ENCODE results near the gene CENPQ. TPM values are rescaled to one million over a fixed set of nuclear protein-coding genes. Genes with fewer than 3 reads are reported as not detected.

CENPQ gene
- total and polyA plus RNA-seq, 2 experiments from 2014 or later, result 20.2 to 41.5 TPM

GRCh38 chr6:49531774-49532569, 68.8 kb downstream of the CENPQ start:
- Histone ChIP-seq H3K4me2 (no peak overlapping the region), H2AFZ (peak overlapping the region; percentile 1; the same call in 1 of the 2 replicates), H3K27me3 (ENCODE audit: insufficient read depth) (no peaks in the 10 kb centered on the region), H3K9me2 (ENCODE audit: insufficient read depth) (no peaks in the 10 kb centered on the region), H3K36me3 (ENCODE audit: insufficient read depth) (no peaks in the 10 kb centered on the region), H3K4me1 (ENCODE audit: insufficient read depth) (peaks cover 6% of the 10 kb centered on the region), H3F3A (replicated peaks; ENCODE audit: low read depth) (no peaks in the 10 kb centered on the region), H3K79me2 (replicated peaks; ENCODE audit: insufficient read depth) (no peaks in the 10 kb centered on the region), H4K20me1 (replicated peaks; ENCODE audit: insufficient read depth) (no peaks in the 10 kb centered on the region), H3K27ac (ENCODE audit: low read depth) (no peak overlapping the region), H3K4me3 (no peak overlapping the region)
- H3K27ac Mint-ChIP-seq, result no peak overlapping the region
- ATAC-seq (peak; percentile 55), DNase-seq (ENCODE audit: low spot score) (peak; percentile 80)
- H3K27me3 Mint-ChIP-seq (ENCODE audit: insufficient read depth, low read depth, poor library complexity), result no peaks in the 10 kb centered on the region
- H3K4me1 Mint-ChIP-seq, result peaks cover 5% of the 10 kb centered on the region
- no peaks in the 10 kb centered on the region for H3K9me3 Mint-ChIP-seq
- TF ChIP-seq CTCF (conservative IDR thresholded peaks at IDR 0.05; ENCODE audit: low read depth in 2 of 2) (peak; percentile 66 to 96), EZH2phosphoT487 (IDR thresholded peaks at IDR 0.05; ENCODE audit: unreplicated experiment) (no peak)
- no peaks in the 10 kb centered on the region for H3K36me3 Mint-ChIP-seq (ENCODE audit: low read depth)
- H3K4me3 Mint-ChIP-seq, result no peak overlapping the region

- Mint-ChIP-seq H3K36me3 (ENCODE audit: low read depth) (no peaks in the 10 kb centered on the region), H3K27ac (no peak overlapping the region), H3K27me3 (ENCODE audit: insufficient read depth, low read depth, poor library complexity) (no peaks in the 10 kb centered on the region), H3K4me3 (no peak overlapping the region), H3K4me1 (no peaks in the 10 kb centered on the region), H3K9me3 (no peaks in the 10 kb centered on the region)
- Histone ChIP-seq H3K4me2 (no peak overlapping the region), H3K79me2 (replicated peaks; ENCODE audit: insufficient read depth) (no peaks in the 10 kb centered on the region), H3K4me1 (ENCODE audit: insufficient read depth) (no peaks in the 10 kb centered on the region), H3K4me3 (no peak overlapping the region), H2AFZ (no peak overlapping the region), H3K9me2 (ENCODE audit: insufficient read depth) (no peaks in the 10 kb centered on the region), H3K36me3 (ENCODE audit: insufficient read depth) (no peaks in the 10 kb centered on the region), H3K27me3 (ENCODE audit: insufficient read depth) (no peaks in the 10 kb centered on the region), H3F3A (replicated peaks; ENCODE audit: low read depth) (no peaks in the 10 kb centered on the region), H4K20me1 (replicated peaks; ENCODE audit: insufficient read depth) (no peaks in the 10 kb centered on the region), H3K27ac (ENCODE audit: low read depth) (no peak overlapping the region)
- ATAC-seq, result no peak
- no peak for DNase-seq (ENCODE audit: low spot score)
- TF ChIP-seq ETS1 (IDR thresholded peaks at IDR 0.05) (no peak), JUNB (IDR thresholded peaks at IDR 0.05; ENCODE audit: unreplicated experiment) (no peak), NANOG (IDR thresholded peaks at IDR 0.05; ENCODE audit: borderline replicate concordance) (no peak), CREB1 (CRISPR knock-in tag; IDR thresholded peaks at IDR 0.05; ENCODE audit: low read depth) (no peak), REST (IDR thresholded peaks at IDR 0.05; ENCODE audit: unreplicated experiment) (no peak), CTCF (conservative IDR thresholded peaks at IDR 0.05; ENCODE audit: low read depth in 2 of 2) (no peak)
Measured at GRCh38 chr6:49535795-49536194, 72.6 kb downstream of the CENPQ start.
